ENCODE results near the gene ARF6. TPM values are rescaled to one million over a fixed set of nuclear protein-coding genes. Genes with fewer than 3 reads are reported as not detected.

ARF6 gene
- polyA plus RNA-seq, 2 of the 4 experiments (the other 2 are of a cell fraction) = 33.3 to 54.8 TPM

DNA sequence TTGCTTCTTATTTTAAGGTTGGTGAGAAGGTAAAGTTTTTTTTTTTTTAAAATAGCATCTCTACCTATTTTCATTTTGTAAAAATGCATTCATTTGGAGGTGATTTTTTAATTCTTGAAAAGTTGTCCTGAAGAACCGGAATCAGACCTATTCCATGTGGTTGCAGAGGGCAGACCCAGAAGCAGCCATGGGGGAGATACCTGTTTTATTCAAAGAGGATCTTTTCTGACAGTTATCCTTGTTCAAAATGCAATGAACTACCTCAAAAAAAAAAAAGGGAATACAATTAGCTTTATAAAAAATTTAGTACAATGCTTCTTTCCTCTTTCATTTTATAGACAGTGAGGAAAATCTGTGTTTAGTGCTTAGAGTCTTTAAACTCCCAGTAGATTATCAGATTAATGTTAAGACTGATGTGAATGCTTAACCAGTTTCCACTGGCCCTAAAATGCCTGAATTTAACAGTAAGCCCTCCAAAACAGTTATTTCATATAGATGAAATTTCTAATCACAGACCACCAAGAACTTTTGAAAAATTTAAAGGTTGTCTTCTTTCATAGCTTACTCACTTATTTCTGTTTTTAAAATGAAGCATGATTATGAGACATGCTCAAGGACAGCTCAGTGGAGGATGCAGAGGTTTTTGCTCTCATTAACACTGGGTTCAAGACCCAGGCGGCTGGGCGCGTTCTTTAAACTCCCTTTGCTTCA, 31.7 kb upstream of the ARF6 start:
- ATAC-seq (no peak), DNase-seq (ENCODE audit: low read depth in 1 of 2, low spot score in 1 of 2) (no peak), FAIRE-seq (no peak)
- WGBS (ENCODE audit: missing lambda C conversion rate) = 19% methylated on average over 4 of the region's 4 CpGs
- Histone ChIP-seq H3K4me3 (peak overlapping the region; percentile 59), H3K9me3 (no peaks in the 10 kb centered on the region), H3K4me2 (peak overlapping the region; percentile 73), H3K4me1 (peaks cover 20% of the 10 kb centered on the region), H3K27ac (peak overlapping the region; percentile 88 to 96)
- TF ChIP-seq CHD4 (IDR thresholded peaks at IDR 0.05; ENCODE audit: borderline replicate concordance) (no peak), EHF (CRISPR knock-in tag; IDR thresholded peaks at IDR 0.05) (no peak), REST (IDR thresholded peaks at IDR 0.05) (no peak), KDM1A (IDR thresholded peaks at IDR 0.05; ENCODE audit: low read depth) (no peak), FOSL2 (IDR thresholded peaks at IDR 0.05) (no peak), FOSL2 (CRISPR knock-in tag; IDR thresholded peaks at IDR 0.05) (no peak)
- TF ChIP-seq, protein P1, sequence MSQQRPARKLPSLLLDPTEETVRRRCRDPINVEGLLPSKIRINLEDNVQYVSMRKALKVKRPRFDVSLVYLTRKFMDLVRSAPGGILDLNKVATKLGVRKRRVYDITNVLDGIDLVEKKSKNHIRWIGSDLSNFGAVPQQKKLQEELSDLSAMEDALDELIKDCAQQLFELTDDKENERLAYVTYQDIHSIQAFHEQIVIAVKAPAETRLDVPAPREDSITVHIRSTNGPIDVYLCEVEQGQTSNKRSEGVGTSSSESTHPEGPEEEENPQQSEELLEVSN (IDR thresholded peaks at IDR 0.05; ENCODE audit: borderline replicate concordance, low read depth) = no peak
- CTCF ChIA-PET = interaction anchor here (0.9 to 12.6 kb wide), 34 partner anchors 10 to 266 kb away, joined by 3 to 259 read pairs (median 6); partner anchors contain the start of genes ARF6, NEMF and VCPKMT
- POLR2A ChIA-PET = interaction anchor here (1.7 to 3.3 kb wide), 3 partner anchors 9 to 370 kb away, joined by 4 to 38 read pairs (median 19); partner anchors contain the start of genes NEMF, SOS2 and VCPKMT

- ChIA-PET POLR2A (interaction anchor here (0.6 to 3.3 kb wide), 11 partner anchors 9 to 451 kb away, joined by 3 to 38 read pairs (median 7); partner anchors contain the start of genes ARF6, DMAC2L, MGAT2 and NEMF), CTCF (interaction anchor here (0.6 to 12.6 kb wide), 53 partner anchors 10 to 441 kb away, joined by 3 to 259 read pairs (median 6); partner anchors contain the start of genes ARF6, NEMF and VCPKMT)
- TF ChIP-seq, protein P1 (IDR thresholded peaks at IDR 0.05; ENCODE audit: borderline replicate concordance, low read depth) = no peak
- TF ChIP-seq HES2 (IDR thresholded peaks at IDR 0.05) = no peak
- TF ChIP-seq POLR2A (IDR thresholded peaks at IDR 0.05; ENCODE audit: low read length) = peak; percentile 25; the same call in 1 of the 2 replicates
- TF ChIP-seq ZC3H11A (IDR thresholded peaks at IDR 0.05) = no peak
- peak; percentile 33; the same call in 1 of the 2 replicates for TF ChIP-seq PHF8 (IDR thresholded peaks at IDR 0.05; ENCODE audit: borderline replicate concordance, low read depth)
- FAIRE-seq (no peak), ATAC-seq (peak; percentile 55 to 56), DNase-seq (ENCODE audit: low read depth in 1 of 2, low spot score in 1 of 2) (peak; percentile 52 to 84)
- Histone ChIP-seq H3K4me3 (peak overlapping the region; percentile 59), H3K4me2 (peak overlapping the region; percentile 73), H3K9me3 (no peaks in the 10 kb centered on the region), H3K27ac (peak overlapping the region; percentile 88 to 96), H3K4me1 (peaks cover 20% of the 10 kb centered on the region)
- 0% methylated on average over 12 of the region's 12 CpGs for WGBS (ENCODE audit: missing lambda C conversion rate)
Measured at GRCh38 chr14:49861699-49862088, 31.2 kb upstream of the ARF6 start.

GRCh38 chr14:49862089-49862673, 30.7 kb upstream of the ARF6 start:
- Histone ChIP-seq H3K4me1 (peaks cover 20% of the 10 kb centered on the region), H3K9me3 (no peaks in the 10 kb centered on the region), H3K27ac (peak overlapping the region; percentile 88 to 96), H3K4me3 (peak overlapping the region; percentile 59), H3K4me2 (peak overlapping the region; percentile 73)
- POLR2A ChIA-PET = interaction anchor here (0.5 to 3.3 kb wide), 25 partner anchors 10 to 450 kb away, joined by 3 to 38 read pairs (median 4); partner anchors contain the start of genes ARF6, DMAC2L, KLHDC2 and MGAT2
- under 1% methylated on average over 26 of the region's 30 CpGs for WGBS (ENCODE audit: missing lambda C conversion rate)
- ATAC-seq = peak; percentile 50 to 71
- DNase-seq (ENCODE audit: low read depth in 1 of 2, low spot score in 1 of 2) = peak; percentile 56 to 93
- no peak for FAIRE-seq
- CTCF ChIA-PET = interaction anchor here (0.6 to 12.6 kb wide), 55 partner anchors 11 to 441 kb away, joined by 3 to 259 read pairs (median 6); partner anchors contain the start of genes NEMF and VCPKMT
- peak; percentile 53 for TF ChIP-seq MAX (IDR thresholded peaks at IDR 0.05)
- TF ChIP-seq, protein P2, sequence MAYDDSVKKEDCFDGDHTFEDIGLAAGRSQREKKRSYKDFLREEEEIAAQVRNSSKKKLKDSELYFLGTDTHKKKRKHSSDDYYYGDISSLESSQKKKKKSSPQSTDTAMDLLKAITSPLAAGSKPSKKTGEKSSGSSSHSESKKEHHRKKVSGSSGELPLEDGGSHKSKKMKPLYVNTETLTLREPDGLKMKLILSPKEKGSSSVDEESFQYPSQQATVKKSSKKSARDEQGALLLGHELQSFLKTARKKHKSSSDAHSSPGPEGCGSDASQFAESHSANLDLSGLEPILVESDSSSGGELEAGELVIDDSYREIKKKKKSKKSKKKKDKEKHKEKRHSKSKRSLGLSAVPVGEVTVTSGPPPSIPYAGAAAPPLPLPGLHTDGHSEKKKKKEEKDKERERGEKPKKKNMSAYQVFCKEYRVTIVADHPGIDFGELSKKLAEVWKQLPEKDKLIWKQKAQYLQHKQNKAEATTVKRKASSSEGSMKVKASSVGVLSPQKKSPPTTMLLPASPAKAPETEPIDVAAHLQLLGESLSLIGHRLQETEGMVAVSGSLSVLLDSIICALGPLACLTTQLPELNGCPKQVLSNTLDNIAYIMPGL (CRISPR knock-in tag; IDR thresholded peaks at IDR 0.05; ENCODE audit: borderline replicate concordance) = peak; percentile 70; the same call in 1 of the 2 replicates
- TF ChIP-seq RAD21 (conservative IDR thresholded peaks at IDR 0.05 in 1 of 2, IDR thresholded peaks at IDR 0.05 in 1 of 2) = peak; percentile 51 to 53
- TF ChIP-seq GATA3 (IDR thresholded peaks at IDR 0.05; ENCODE audit: borderline replicate concordance) = no peak; the same call in 1 of the 2 replicates
- TF ChIP-seq FOXS1 (CRISPR knock-in tag; IDR thresholded peaks at IDR 0.05) = 0 out of 2 replicates have a peak, but pooled peaks have one; percentile 50
- TF ChIP-seq MAZ (IDR thresholded peaks at IDR 0.05; ENCODE audit: borderline replicate concordance, low read depth, low read length) = peak; percentile 23; the same call in 1 of the 2 replicates
- TF ChIP-seq JUN (IDR thresholded peaks at IDR 0.05) = peak in 1 of 2 experiments; percentile 41; a peak in 2 of 5 replicates
- TF ChIP-seq TFCP2L1 (CRISPR knock-in tag; IDR thresholded peaks at IDR 0.05) = no peak
- TF ChIP-seq CTCF (IDR thresholded peaks at IDR 0.05) = peak; percentile 100

Measured in A549 (cell line).